Measurements from ENCODE around the gene ITSN1.

- TF ChIP-seq RARB (CRISPR knock-in tag; IDR thresholded peaks at IDR 0.05), result no peak
- TF ChIP-seq CSRNP3 (CRISPR knock-in tag; IDR thresholded peaks at IDR 0.05), result no peak
- TF ChIP-seq PATZ1 (CRISPR knock-in tag; IDR thresholded peaks at IDR 0.05; ENCODE audit: borderline replicate concordance), result no peak
- TF ChIP-seq ZNF8 (CRISPR knock-in tag; IDR thresholded peaks at IDR 0.05), result no peak
- TF ChIP-seq ISL1 (CRISPR knock-in tag; IDR thresholded peaks at IDR 0.05), result no peak
- no peak for TF ChIP-seq ZFP3 (CRISPR knock-in tag; IDR thresholded peaks at IDR 0.05)
- TF ChIP-seq ZC3H10 (CRISPR knock-in tag; IDR thresholded peaks at IDR 0.05), result no peak
- no peak for TF ChIP-seq CREB5 (CRISPR knock-in tag; IDR thresholded peaks at IDR 0.05; ENCODE audit: low read depth)
- TF ChIP-seq ESRRG (CRISPR knock-in tag; IDR thresholded peaks at IDR 0.05), result no peak
- no peak for TF ChIP-seq ZNF565 (CRISPR knock-in tag; conservative IDR thresholded peaks at IDR 0.05; ENCODE audit: low read depth)
- TF ChIP-seq GLIS3 (CRISPR knock-in tag; IDR thresholded peaks at IDR 0.05), result no peak
- TF ChIP-seq TOX (CRISPR knock-in tag; IDR thresholded peaks at IDR 0.05; ENCODE audit: borderline replicate concordance), result no peak
Measured at GRCh38 chr21:33904041-33904440, 261.7 kb downstream of the ITSN1 start.
